ENCODE measurements around the gene ADIG. TPM values are rescaled to one million over a fixed set of nuclear protein-coding genes. Genes with fewer than 3 reads are reported as not detected.

The ADIG gene
- total and polyA plus RNA-seq, 2 of the 8 experiments (the other 6 are each of a cell fraction or from before 2014, with no cell fraction given): not detected

- TF ChIP-seq SP4 (IDR thresholded peaks at IDR 0.05; ENCODE audit: low read length) (no peak), NRF1 (IDR thresholded peaks at IDR 0.05; ENCODE audit: low read depth, low read length) (no peak), TCF12 (IDR thresholded peaks at IDR 0.05; ENCODE audit: low read depth, low read length) (no peak), RAD21 (IDR thresholded peaks at IDR 0.05 in 1 of 2, conservative IDR thresholded peaks at IDR 0.05 in 1 of 2; ENCODE audit: low read depth in 2 of 2, low read length in 2 of 2) (no peak), CHD7 (IDR thresholded peaks at IDR 0.05; ENCODE audit: insufficient replicate concordance, low read length) (no peak), FOSL1 (IDR thresholded peaks at IDR 0.05; ENCODE audit: insufficient read depth, low read depth, low read length) (no peak), YY1 (IDR thresholded peaks at IDR 0.05; ENCODE audit: low read depth, low read length) (no peak), SIN3A (conservative IDR thresholded peaks at IDR 0.05 in 1 of 2, IDR thresholded peaks at IDR 0.05 in 1 of 2; ENCODE audit: low read depth in 1 of 2, low read length in 2 of 2) (no peak), SUZ12 (IDR thresholded peaks at IDR 0.05; ENCODE audit: low read length) (no peak)
Observed at GRCh38 chr20:38555395-38555794, 25.6 kb upstream of the ADIG start (continued).
